ENCODE data around the gene MIA2. TPM values are rescaled to one million over a fixed set of nuclear protein-coding genes. Genes with fewer than 3 reads are reported as not detected.
"Not testable (repeated sequence)": the region's sequence is repeated elsewhere in the genome, so short reads cannot be mapped to it uniquely, and the experiment has no call there.

The MIA2 gene
- total RNA-seq, 4 donors from 2014 or later = 13.6 to 30.9 (median 20.7) TPM

DNA sequence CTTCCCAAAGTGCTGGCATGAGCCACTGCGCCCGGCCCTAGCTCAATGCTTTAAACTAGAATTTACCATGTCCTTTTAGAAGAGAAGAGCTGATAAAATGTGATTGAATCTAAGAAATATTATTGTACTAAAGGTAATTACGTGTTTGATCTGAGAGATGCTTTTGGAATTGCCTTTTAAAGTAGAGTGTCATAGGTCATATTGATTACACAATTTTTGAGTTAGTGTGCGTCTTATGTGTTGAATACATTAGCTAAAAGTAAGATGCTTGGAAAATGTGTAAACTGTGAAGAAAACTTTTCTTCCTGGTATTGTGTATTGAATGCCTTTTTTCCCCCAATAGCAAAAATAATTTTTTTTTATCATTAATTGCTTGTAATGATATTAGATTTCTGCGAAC is 41.7 kb downstream of the MIA2 start:
- peak overlapping the region in 3 of 4 donors; percentile 41 to 64 (median 42) for H3K27ac ChIP-seq
- no peaks in the 10 kb centered on the region for H3K9me3 ChIP-seq
- in situ Hi-C loops (cut with MboI; ENCODE audit: low sequenced_read_pairs in 4 of 4) = loop anchor here in 1 of 4 donors (10.0 kb wide), 1 partner anchor 101 kb away; the partner anchor contains the start of genes PNN and TRAPPC6B
- peaks cover 0 to 13% of the 10 kb centered on the region in 2 donors for H3K36me3 ChIP-seq
- intact Hi-C loops (cut with DNase I; ENCODE audit: low total_unique reads) = no loop called here
- no peak for DNase-seq
- no peaks in the 10 kb centered on the region for H3K27me3 ChIP-seq
- no peak for ATAC-seq
- no peak for TF ChIP-seq CTCF (IDR thresholded peaks at IDR 0.05 in 4 of 5, conservative IDR thresholded peaks at IDR 0.05 in 1 of 5)
- no peak for TF ChIP-seq POLR2A (IDR thresholded peaks at IDR 0.05)
- no peak overlapping the region for H3K4me3 ChIP-seq
- peaks cover 28 to 31% of the 10 kb centered on the region in 2 donors for H3K4me1 ChIP-seq

DNA sequence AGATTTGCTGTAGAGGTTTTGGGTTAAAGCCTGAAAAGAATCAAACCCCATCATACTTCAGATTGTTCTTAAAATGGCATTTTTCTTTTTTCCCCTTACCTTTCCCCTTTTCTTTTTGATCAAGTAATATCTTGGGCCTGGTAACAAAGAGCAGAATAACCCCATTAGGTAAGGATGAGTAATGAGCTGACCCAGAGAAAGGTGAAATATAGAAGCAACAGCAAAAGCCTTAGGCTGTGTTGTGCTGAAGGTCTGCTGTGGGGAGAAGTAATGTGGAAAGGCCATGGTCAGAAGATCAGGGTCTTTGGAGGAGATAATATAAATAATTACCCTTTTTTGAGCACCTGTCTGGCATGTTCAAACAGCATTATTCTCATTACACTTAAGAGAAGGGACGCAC is 42.3 kb downstream of the MIA2 start:
- in situ Hi-C loops (cut with MboI; ENCODE audit: low sequenced_read_pairs in 4 of 4) (loop anchor here in 1 of 4 donors (10.0 kb wide), 1 partner anchor 101 kb away; the partner anchor contains the start of genes PNN and TRAPPC6B), intact Hi-C loops (cut with DNase I; ENCODE audit: low total_unique reads) (no loop called here)
- Histone ChIP-seq H3K4me3 (no peak overlapping the region), H3K9me3 (no peaks in the 10 kb centered on the region), H3K4me1 (peaks cover 25 to 31% of the 10 kb centered on the region in 2 donors), H3K27me3 (no peaks in the 10 kb centered on the region), H3K36me3 (peaks cover 0 to 16% of the 10 kb centered on the region in 2 donors), H3K27ac (peak overlapping the region; percentile 13 to 64 (median 42))
- ATAC-seq (peak in 1 of 2 donors; percentile 79), DNase-seq (no peak)
- TF ChIP-seq CTCF (IDR thresholded peaks at IDR 0.05 in 4 of 5, conservative IDR thresholded peaks at IDR 0.05 in 1 of 5) (no peak), POLR2A (IDR thresholded peaks at IDR 0.05) (no peak)

- Histone ChIP-seq H3K4me3 (no peak overlapping the region), H3K4me1 (peaks cover 25 to 31% of the 10 kb centered on the region in 2 donors), H3K36me3 (peaks cover 0 to 16% of the 10 kb centered on the region in 2 donors), H3K27me3 (no peaks in the 10 kb centered on the region), H3K9me3 (no peaks in the 10 kb centered on the region), H3K27ac (peak overlapping the region in 3 of 4 donors; percentile 41 to 64 (median 42))
- TF ChIP-seq CTCF (IDR thresholded peaks at IDR 0.05 in 4 of 5, conservative IDR thresholded peaks at IDR 0.05 in 1 of 5) = no peak
- TF ChIP-seq POLR2A (IDR thresholded peaks at IDR 0.05) = no peak
- DNase-seq (no peak), ATAC-seq (no peak)
- in situ Hi-C loops (cut with MboI; ENCODE audit: low sequenced_read_pairs in 4 of 4) = loop anchor here in 1 of 4 donors (10.0 kb wide), 1 partner anchor 102 kb away; the partner anchor contains the start of genes PNN and TRAPPC6B
- intact Hi-C loops (cut with DNase I; ENCODE audit: low total_unique reads) = no loop called here
Measured at GRCh38 chr14:39276579-39277114, 42.9 kb downstream of the MIA2 start.

- ATAC-seq = no peak
- H3K4me3 ChIP-seq = no peak overlapping the region
- in situ Hi-C loops (cut with MboI; ENCODE audit: low sequenced_read_pairs in 4 of 4) = loop anchor here in 1 of 4 donors (10.0 kb wide), 1 partner anchor 105 kb away; the partner anchor contains the start of genes PNN and TRAPPC6B
- no peaks in the 10 kb centered on the region for H3K27me3 ChIP-seq
- no peaks in the 10 kb centered on the region for H3K9me3 ChIP-seq
- peak overlapping the region in 2 of 4 donors; percentile 29 to 35 for H3K27ac ChIP-seq
- TF ChIP-seq CTCF (IDR thresholded peaks at IDR 0.05 in 4 of 5, conservative IDR thresholded peaks at IDR 0.05 in 1 of 5) = no peak
- DNase-seq = no peak
- peaks cover 25 to 30% of the 10 kb centered on the region in 2 donors for H3K4me1 ChIP-seq
- peaks cover 0 to 31% of the 10 kb centered on the region in 2 donors for H3K36me3 ChIP-seq
- intact Hi-C loops (cut with DNase I; ENCODE audit: low total_unique reads) = no loop called here
Measured at GRCh38 chr14:39279515-39279914, 45.8 kb downstream of the MIA2 start.

DNA sequence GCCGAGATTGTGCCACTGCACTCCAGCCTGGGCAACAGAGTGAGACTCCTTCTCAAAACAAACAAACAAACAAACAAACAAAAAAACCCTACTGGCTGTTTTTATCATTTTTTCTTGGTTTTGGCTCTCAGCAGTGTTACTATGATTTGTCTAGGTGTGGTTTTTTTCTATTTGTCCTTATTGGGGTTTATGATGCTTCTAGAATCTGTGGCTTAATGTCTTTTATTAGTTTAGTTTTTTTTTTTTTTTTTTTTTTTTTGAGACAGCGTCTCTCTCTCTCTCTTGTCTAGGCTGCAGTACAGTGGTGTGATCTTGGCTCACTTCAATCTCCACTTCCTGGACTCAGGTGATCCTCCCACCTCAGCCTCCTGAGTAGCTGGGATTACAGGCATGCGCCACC is 47.0 kb downstream of the MIA2 start:
- H3K9me3 ChIP-seq; in situ Hi-C loops (cut with MboI; ENCODE audit: low sequenced_read_pairs in 4 of 4); H3K27me3 ChIP-seq; DNase-seq; intact Hi-C loops (cut with DNase I; ENCODE audit: low total_unique reads); ATAC-seq; H3K4me3 ChIP-seq; H3K27ac ChIP-seq: not testable (repeated sequence)
- H3K4me1 ChIP-seq = peaks cover 19 to 20% of the 10 kb centered on the region in 2 donors
- peaks cover 0 to 31% of the 10 kb centered on the region in 2 donors for H3K36me3 ChIP-seq

Data from gastrocnemius medialis (tissue), 4 donors.